H9 (cell line): ENCODE results near the gene KRTAP5-9. TPM values are rescaled to one million over a fixed set of nuclear protein-coding genes. Genes with fewer than 3 reads are reported as not detected.

Experiments used
- DNase-seq: peaks from one replicate; pipeline ENCODE4 v3.0.0-alpha.2; 2017
- H2AFZ ChIP-seq: one replicate; pipeline ENCODE4 v1.6.1; 2013; ENCODE audit warnings: mild to moderate bottlenecking, low read length, control low read depth, moderate library complexity
- H2AK5ac ChIP-seq: 2 replicates; pipeline ENCODE4 v1.6.1; 2013; ENCODE audit warnings: low read length, control low read depth, mixed read lengths; ENCODE audit not compliant: insufficient read length
- H2BK120ac ChIP-seq: one replicate; pipeline ENCODE4 v1.6.1; 2013; ENCODE audit warnings: low read depth, mild to moderate bottlenecking, low read length, control low read depth, inconsistent platforms; ENCODE audit not compliant: poor library complexity, severe bottlenecking
- H2BK12ac ChIP-seq: 2 replicates; pipeline ENCODE4 v1.6.1; 2013; ENCODE audit warnings: low read length, control low read depth, mixed read lengths, low read depth; ENCODE audit not compliant: insufficient read length
- H2BK15ac ChIP-seq: 2 replicates; pipeline ENCODE4 v1.6.1; 2013; ENCODE audit warnings: low read depth, low read length, control low read depth
- H2BK20ac ChIP-seq: one replicate; pipeline ENCODE4 v1.6.1; 2013; ENCODE audit warnings: low read depth, mild to moderate bottlenecking, low read length, control low read depth, inconsistent platforms; ENCODE audit not compliant: poor library complexity, severe bottlenecking
- H2BK5ac ChIP-seq: 2 replicates; pipeline ENCODE4 v1.6.1; 2013; ENCODE audit warnings: low read length, control low read depth, mixed read lengths; ENCODE audit not compliant: insufficient read length
- H3K14ac ChIP-seq: 2 replicates; pipeline ENCODE4 v1.6.1; 2013; ENCODE audit warnings: low read length, control low read depth; ENCODE audit not compliant: insufficient read depth
- H3K18ac ChIP-seq: 2 replicates; pipeline ENCODE4 v1.6.1; 2013; ENCODE audit warnings: low read depth, mild to moderate bottlenecking, mixed read lengths, low read length, control low read depth; ENCODE audit not compliant: insufficient read length
- H3K23ac ChIP-seq: 2 replicates; pipeline ENCODE4 v1.6.1; 2013; ENCODE audit warnings: low read length, control low read depth, mixed read lengths, low read depth; ENCODE audit not compliant: insufficient read length
- H3K23me2 ChIP-seq: 2 replicates; pipeline ENCODE4 v1.6.1; 2013; ENCODE audit warnings: low read depth, mild to moderate bottlenecking, mixed read lengths, low read length, control low read depth; ENCODE audit not compliant: insufficient read length, poor library complexity, severe bottlenecking
- H3K27ac ChIP-seq: 2 replicates; pipeline ENCODE4 v1.5.1; 2013; ENCODE audit warnings: low read length, control low read depth, mixed read lengths, low read depth; ENCODE audit not compliant: insufficient read length
- H3K27me3 ChIP-seq: 2 replicates; pipeline ENCODE4 v1.6.1; 2013; ENCODE audit warnings: low read length, control low read depth, inconsistent platforms; ENCODE audit not compliant: insufficient read depth
- H3K4ac ChIP-seq: 2 replicates; pipeline ENCODE4 v1.6.1; 2013; ENCODE audit warnings: low read depth, mild to moderate bottlenecking, control low read depth, inconsistent platforms, low read length, moderate library complexity
- H3K4me1 ChIP-seq: 2 replicates; pipeline ENCODE4 v1.6.1; 2013; ENCODE audit warnings: low read length, control low read depth, inconsistent platforms; ENCODE audit not compliant: insufficient read depth
- H3K4me2 ChIP-seq: 2 replicates; pipeline ENCODE4 v1.6.1; 2013; ENCODE audit warnings: low read length, control low read depth, mixed read lengths; ENCODE audit not compliant: insufficient read length, insufficient read depth
- H3K56ac ChIP-seq: 2 replicates; pipeline ENCODE4 v1.6.1; 2013; ENCODE audit warnings: low read depth, mild to moderate bottlenecking, mixed read lengths, low read length, control low read depth; ENCODE audit not compliant: insufficient read length
- H3K79me1 ChIP-seq: 2 replicates; pipeline ENCODE4 v1.6.1; 2013; ENCODE audit warnings: low read depth, mild to moderate bottlenecking, moderate library complexity, low read length, control low read depth, inconsistent platforms; ENCODE audit not compliant: insufficient read depth, poor library complexity, severe bottlenecking
- H3K79me2 ChIP-seq: 2 replicates; pipeline ENCODE4 v1.6.1; 2013; ENCODE audit warnings: low read length, control low read depth, inconsistent platforms; ENCODE audit not compliant: insufficient read depth
- H3K9ac ChIP-seq: 2 replicates; pipeline ENCODE4 v1.6.1; 2013; ENCODE audit warnings: low read length, control low read depth, mixed read lengths; ENCODE audit not compliant: insufficient read length; ENCODE audit errors: extremely low read depth
- H3K9me3 ChIP-seq: one replicate; pipeline ENCODE4 v1.6.1; 2013; ENCODE audit warnings: low read depth, low read length, inconsistent platforms; ENCODE audit not compliant: control insufficient read depth
- H3T11ph ChIP-seq: one replicate; pipeline ENCODE4 v1.6.1; 2013; ENCODE audit warnings: mild to moderate bottlenecking, low read length, control low read depth, inconsistent platforms
- H4K20me1 ChIP-seq: one replicate; pipeline ENCODE4 v1.6.1; 2013; ENCODE audit not compliant: control insufficient read depth, insufficient read length, insufficient read depth
- H4K5ac ChIP-seq: 2 replicates; pipeline ENCODE4 v1.6.1; 2013; ENCODE audit warnings: low read depth, mild to moderate bottlenecking, mixed read lengths, low read length, control low read depth; ENCODE audit not compliant: insufficient read length
- H4K8ac ChIP-seq: replicated peaks from 2 replicates; pipeline ENCODE4 v1.6.1; 2013; ENCODE audit warnings: low read length, control low read depth, mixed read lengths, low read depth; ENCODE audit not compliant: insufficient read length
- H4K91ac ChIP-seq: 2 replicates; pipeline ENCODE4 v1.6.1; 2013; ENCODE audit warnings: low read depth, mild to moderate bottlenecking, moderate library complexity, mixed read lengths, low read length, control low read depth; ENCODE audit not compliant: insufficient read length
- H3K27ac Mint-ChIP-seq, 3 experiments: 2 replicates in 2 of 3; 3 replicates in 1 of 3; pipeline ENCODE4 v1.8.0; 2020 to 2021; ENCODE audit warnings: mixed read lengths in 3 of 3, mild to moderate bottlenecking in 1 of 3, moderate library complexity in 1 of 3
- H3K27me3 Mint-ChIP-seq: 2 replicates; pipeline ENCODE4 v1.8.0; 2021; ENCODE audit warnings: low read depth, mild to moderate bottlenecking, moderate library complexity, mixed read lengths
- H3K36me3 Mint-ChIP-seq, 3 experiments: 2 replicates in 2 of 3; 3 replicates in 1 of 3; pipeline ENCODE4 v1.8.0; 2020 to 2021; ENCODE audit warnings: low read depth in 3 of 3, mixed read lengths in 3 of 3; ENCODE audit not compliant: insufficient read depth in 1 of 3
- H3K4me1 Mint-ChIP-seq, 2 experiments: 2 replicates each; pipeline ENCODE4 v1.8.0; 2020; ENCODE audit warnings: mixed read lengths in 2 of 2
- H3K4me3 Mint-ChIP-seq, 2 experiments: 2 replicates in 1 of 2; 3 replicates in 1 of 2; pipeline ENCODE4 v1.8.0; 2020 to 2021; ENCODE audit warnings: mild to moderate bottlenecking in 2 of 2, mixed read lengths in 2 of 2, moderate library complexity in 1 of 2
- H3K9me3 Mint-ChIP-seq, 2 experiments: 2 replicates in 1 of 2; 3 replicates in 1 of 2; pipeline ENCODE4 v1.8.0; 2020; ENCODE audit warnings: mild to moderate bottlenecking in 2 of 2, mixed read lengths in 2 of 2, moderate library complexity in 1 of 2
- WGBS: extraction: QIAGEN DNeasy Blood & Tissue Kit; methylation state at CpG from one replicate; pipeline ENCODE4 v1.1.7; 2013; ENCODE audit warnings: missing lambda C conversion rate, low lambda C conversion rate, mixed read lengths; ENCODE audit not compliant: insufficient read length; ENCODE audit errors: extremely low coverage; 5-methylcytosine and 5-hydroxymethylcytosine counted together
- total RNA-seq: library from RNA; stranded (reverse); gene quantifications from 2 replicates; pipeline ENCODE4 v1.2.1, GENCODE V29; 2021
- TF ChIP-seq, protein P1 (sequence below): fragments of 200-600 bp; sonication (generic); conservative IDR thresholded peaks from 3 replicates; pipeline ENCODE4 v1.8.0; 2021; ENCODE audit warnings: antibody characterized with exemption, mild to moderate bottlenecking

The KRTAP5-9 gene
- total RNA-seq, 1 experiment from 2014 or later: not detected

DNA sequence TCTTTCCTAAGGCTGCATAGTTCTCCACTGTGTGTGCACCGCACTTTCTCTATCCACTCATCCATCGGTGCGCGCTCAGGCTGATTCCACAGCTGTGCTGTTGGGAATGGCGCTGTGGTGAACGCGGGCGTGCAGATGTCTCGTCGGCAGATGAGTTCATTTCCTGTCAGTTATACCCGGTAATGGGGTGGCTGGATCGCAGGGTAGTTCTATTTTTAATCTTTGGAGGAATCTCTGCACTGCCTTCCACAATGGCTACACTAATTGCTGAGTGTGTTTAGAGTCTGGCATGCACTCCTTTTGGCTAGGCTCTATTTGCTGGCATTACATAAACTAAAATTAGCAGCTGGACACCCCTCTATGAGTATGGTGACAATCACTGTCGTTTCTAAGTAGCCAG lies 49.1 kb upstream of the KRTAP5-9 start:
- Histone ChIP-seq H3K79me2 (no peaks in the 10 kb centered on the region), H3K9ac (no peak overlapping the region), H3K27me3 (no peaks in the 10 kb centered on the region), H4K8ac (no peak overlapping the region), H2BK120ac (no peak overlapping the region), H2BK5ac (no peak overlapping the region), H3K9me3 (no peaks in the 10 kb centered on the region), H3K18ac (no peak overlapping the region), H3K23ac (no peak overlapping the region), H4K91ac (no peak overlapping the region), H3K14ac (no peak overlapping the region), H4K20me1 (no peaks in the 10 kb centered on the region), H3K56ac (no peak overlapping the region), H2BK20ac (no peak overlapping the region), H3K4me2 (no peak overlapping the region), H3K79me1 (no peaks in the 10 kb centered on the region), H2AFZ (no peak overlapping the region), H2AK5ac (no peak overlapping the region), H4K5ac (no peak overlapping the region), H3K27ac (no peak overlapping the region), H3K4ac (no peak overlapping the region), H3K4me1 (no peaks in the 10 kb centered on the region), H3K23me2 (no peaks in the 10 kb centered on the region), H3T11ph (no peak overlapping the region), H2BK12ac (no peak overlapping the region), H2BK15ac (no peak overlapping the region)
- H3K4me1 Mint-ChIP-seq: 0 out of 4 replicates have a peak, but pooled peaks cover 0 to 3% of the 10 kb centered on the region in 2 experiments
- DNase-seq: no peak
- peaks cover 0 to 3% of the 10 kb centered on the region in 2 experiments; a peak in 2 of 5 replicates for H3K9me3 Mint-ChIP-seq
- WGBS: no CpG with 5 or more reads among the region's 13 CpGs
- H3K27me3 Mint-ChIP-seq: no peaks in the 10 kb centered on the region
- H3K36me3 Mint-ChIP-seq: peaks cover 15 to 58% (median 33%) of the 10 kb centered on the region in 3 experiments; a peak in 6 of 7 replicates
- H3K4me3 Mint-ChIP-seq: no peak overlapping the region
- peak overlapping the region in 1 of 3 experiments; percentile 35; a peak in 1 of 7 replicates for H3K27ac Mint-ChIP-seq
- TF ChIP-seq, protein P1, sequence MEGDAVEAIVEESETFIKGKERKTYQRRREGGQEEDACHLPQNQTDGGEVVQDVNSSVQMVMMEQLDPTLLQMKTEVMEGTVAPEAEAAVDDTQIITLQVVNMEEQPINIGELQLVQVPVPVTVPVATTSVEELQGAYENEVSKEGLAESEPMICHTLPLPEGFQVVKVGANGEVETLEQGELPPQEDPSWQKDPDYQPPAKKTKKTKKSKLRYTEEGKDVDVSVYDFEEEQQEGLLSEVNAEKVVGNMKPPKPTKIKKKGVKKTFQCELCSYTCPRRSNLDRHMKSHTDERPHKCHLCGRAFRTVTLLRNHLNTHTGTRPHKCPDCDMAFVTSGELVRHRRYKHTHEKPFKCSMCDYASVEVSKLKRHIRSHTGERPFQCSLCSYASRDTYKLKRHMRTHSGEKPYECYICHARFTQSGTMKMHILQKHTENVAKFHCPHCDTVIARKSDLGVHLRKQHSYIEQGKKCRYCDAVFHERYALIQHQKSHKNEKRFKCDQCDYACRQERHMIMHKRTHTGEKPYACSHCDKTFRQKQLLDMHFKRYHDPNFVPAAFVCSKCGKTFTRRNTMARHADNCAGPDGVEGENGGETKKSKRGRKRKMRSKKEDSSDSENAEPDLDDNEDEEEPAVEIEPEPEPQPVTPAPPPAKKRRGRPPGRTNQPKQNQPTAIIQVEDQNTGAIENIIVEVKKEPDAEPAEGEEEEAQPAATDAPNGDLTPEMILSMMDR: no peak
